Sigmoid colon (tissue), 4 donors: ENCODE results near the gene KRTAP1-3.

Experiments
- CTCF ChIP-seq, 4 experiments: fragments of 450-650 bp in 3 of 4; fragments of 200-600 bp in 1 of 4; IDR thresholded peaks; one replicate each; pipeline ENCODE4 v1.5.1; 2016 to 2019; ENCODE audit warnings: antibody characterized with exemption in 4 of 4, mild to moderate bottlenecking in 3 of 4, moderate library complexity in 2 of 4
- POLR2A ChIP-seq, 2 donors: fragments of 450-650 bp; IDR thresholded peaks; one replicate each; pipeline ENCODE4 v1.6.1; 2016; ENCODE audit warnings: antibody characterized with exemption in 2 of 2, mild to moderate bottlenecking in 2 of 2, moderate library complexity in 2 of 2
- POLR2AphosphoS5 ChIP-seq, 4 donors: sonication (generic); formaldehyde crosslinking; IDR thresholded peaks; one replicate each; pipeline ENCODE4 v1.6.1; 2017; ENCODE audit warnings: antibody characterized with exemption in 4 of 4

- no peak for TF ChIP-seq POLR2A (IDR thresholded peaks at IDR 0.05)
- no peak for TF ChIP-seq CTCF (IDR thresholded peaks at IDR 0.05)
- no peak for TF ChIP-seq POLR2AphosphoS5 (IDR thresholded peaks at IDR 0.05)
Observed at GRCh38 chr17:41037853-41038350, 3.2 kb upstream of the KRTAP1-3 start.
